ENCODE measurements around the gene TOB1.
"Not testable (repeated sequence)": the region's sequence is repeated elsewhere in the genome, so short reads cannot be mapped to it uniquely, and the experiment has no call there.

TOB1 gene

DNA sequence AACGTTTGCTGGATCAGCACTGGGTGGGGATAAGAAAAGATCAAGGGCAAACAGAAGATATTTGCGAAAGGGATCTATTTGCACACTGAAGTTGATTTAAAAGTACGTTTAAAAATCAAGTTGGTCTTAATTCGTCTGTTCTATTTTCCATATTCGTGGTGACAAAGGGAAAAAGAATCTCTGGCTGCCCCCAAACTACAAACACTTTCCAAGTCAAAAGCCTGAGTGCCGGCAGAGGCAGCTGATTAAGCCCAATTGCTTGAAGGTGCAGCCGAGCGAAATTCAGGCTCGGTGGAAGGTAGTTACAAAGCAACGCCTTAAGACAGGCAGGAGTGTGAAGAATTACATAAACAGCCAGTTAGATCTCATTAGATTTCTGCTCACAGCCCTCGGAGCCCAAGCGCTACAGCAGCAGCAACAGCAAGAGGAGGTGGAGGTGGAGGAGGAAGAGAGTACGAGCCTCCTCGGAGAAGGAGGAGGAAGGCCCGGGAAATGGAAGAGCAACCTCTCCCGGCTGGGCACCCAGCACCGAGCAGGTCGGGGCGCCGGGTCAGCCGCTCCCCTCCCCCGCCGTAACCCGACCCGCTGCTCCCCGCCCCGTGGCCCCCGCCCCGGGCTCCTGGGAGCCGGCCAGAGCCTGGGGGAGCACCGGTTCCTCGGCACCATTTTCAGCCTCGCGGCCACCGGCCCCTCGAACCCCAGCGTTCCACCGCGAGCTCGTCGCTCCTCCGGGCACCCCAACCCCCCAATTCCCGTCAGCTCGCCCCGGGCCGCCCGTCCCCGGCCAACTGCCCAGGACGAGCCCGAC is 890 bp downstream of the TOB1 start:
- peaks cover 35% of the 10 kb centered on the region for H3K4me1 ChIP-seq (ENCODE audit: control insufficient read depth, insufficient read depth, low read length)
- no peaks in the 10 kb centered on the region for H3K27me3 ChIP-seq (ENCODE audit: control insufficient read depth, insufficient read depth, low read length)
- H3K4me2 ChIP-seq (ENCODE audit: low read length): peak overlapping the region; percentile 93
- peak overlapping the region; percentile 98 for H3K4me3 ChIP-seq (ENCODE audit: low read length)
- H3K9ac ChIP-seq (ENCODE audit: low read depth, low read length): peak overlapping the region; percentile 96
- peaks cover 27% of the 10 kb centered on the region for H3K36me3 ChIP-seq (ENCODE audit: insufficient read depth, low read length)
- H3K9me3 ChIP-seq (replicated peaks; ENCODE audit: low read length): no peaks in the 10 kb centered on the region

GRCh38 chr17:50864747-50865059 is 1.5 kb downstream of the TOB1 start:
- peak overlapping the region; percentile 96 for H3K9ac ChIP-seq (ENCODE audit: low read depth, low read length)
- no peaks in the 10 kb centered on the region for H3K9me3 ChIP-seq (replicated peaks; ENCODE audit: low read length)
- no peaks in the 10 kb centered on the region for H3K27me3 ChIP-seq (ENCODE audit: control insufficient read depth, insufficient read depth, low read length)
- H3K4me2 ChIP-seq (ENCODE audit: low read length): peak overlapping the region; percentile 93
- peak overlapping the region; percentile 98 for H3K4me3 ChIP-seq (ENCODE audit: low read length)
- peaks cover 27% of the 10 kb centered on the region for H3K36me3 ChIP-seq (ENCODE audit: insufficient read depth, low read length)
- peaks cover 35% of the 10 kb centered on the region for H3K4me1 ChIP-seq (ENCODE audit: control insufficient read depth, insufficient read depth, low read length)

- Histone ChIP-seq H3K4me2 (ENCODE audit: low read length) (peak overlapping the region; percentile 93), H3K9ac (ENCODE audit: low read depth, low read length) (peak overlapping the region; percentile 96), H3K4me3 (ENCODE audit: low read length) (peak overlapping the region; percentile 98), H3K9me3 (replicated peaks; ENCODE audit: low read length) (no peaks in the 10 kb centered on the region), H3K27me3 (ENCODE audit: control insufficient read depth, insufficient read depth, low read length) (no peaks in the 10 kb centered on the region), H3K4me1 (ENCODE audit: control insufficient read depth, insufficient read depth, low read length) (peaks cover 35% of the 10 kb centered on the region), H3K36me3 (ENCODE audit: insufficient read depth, low read length) (peaks cover 27% of the 10 kb centered on the region)
Measured at GRCh38 chr17:50863931-50864330, 2.2 kb downstream of the TOB1 start.

GRCh38 chr17:50863221-50863843 is 2.8 kb downstream of the TOB1 start:
- H3K4me3 ChIP-seq (ENCODE audit: low read length): peak overlapping the region; percentile 98
- H3K9me3 ChIP-seq (replicated peaks; ENCODE audit: low read length): no peaks in the 10 kb centered on the region
- H3K27me3 ChIP-seq (ENCODE audit: control insufficient read depth, insufficient read depth, low read length): no peaks in the 10 kb centered on the region
- peaks cover 27% of the 10 kb centered on the region for H3K36me3 ChIP-seq (ENCODE audit: insufficient read depth, low read length)
- H3K9ac ChIP-seq (ENCODE audit: low read depth, low read length): peak overlapping the region; percentile 96
- H3K4me1 ChIP-seq (ENCODE audit: control insufficient read depth, insufficient read depth, low read length): peaks cover 34% of the 10 kb centered on the region
- H3K4me2 ChIP-seq (ENCODE audit: low read length): peak overlapping the region; percentile 93

DNA sequence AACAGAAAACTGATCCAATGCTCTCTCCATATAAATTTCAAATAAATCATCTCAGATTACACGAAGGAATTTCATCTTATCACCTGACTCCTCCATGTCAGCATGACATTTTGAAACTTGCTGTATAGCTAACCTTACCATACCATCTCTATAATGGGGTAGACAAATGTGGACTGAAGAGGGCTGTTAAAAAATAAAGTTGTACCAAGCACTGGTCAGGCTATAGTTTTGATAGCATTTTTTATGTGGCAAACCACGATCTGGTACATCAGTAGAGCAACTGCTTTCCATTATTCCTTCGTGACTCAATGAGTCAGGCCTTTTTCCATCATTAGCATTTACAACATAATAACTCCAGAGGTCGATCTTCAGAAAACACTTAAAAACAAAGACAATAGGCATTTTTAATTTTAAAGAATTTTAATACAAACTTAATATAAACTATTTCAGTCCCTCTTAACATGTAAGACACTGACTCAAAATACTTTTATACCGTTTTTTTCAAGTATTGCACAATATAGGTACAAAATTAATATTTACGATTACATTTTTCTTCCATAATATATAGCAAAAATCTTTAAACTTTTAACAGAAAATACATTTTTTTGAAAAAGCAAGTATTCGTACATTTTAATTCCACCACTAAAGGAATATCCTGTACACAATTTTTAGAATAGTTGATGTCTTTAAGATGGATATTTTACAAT is 4.2 kb downstream of the TOB1 start:
- peaks cover 27% of the 10 kb centered on the region for H3K36me3 ChIP-seq (ENCODE audit: insufficient read depth, low read length)

GRCh38 chr17:50861334-50861676 is 4.8 kb downstream of the TOB1 start:
- H3K4me2 ChIP-seq (ENCODE audit: low read length): no peak overlapping the region
- H3K27me3 ChIP-seq (ENCODE audit: control insufficient read depth, insufficient read depth, low read length): no peaks in the 10 kb centered on the region
- peaks cover 27% of the 10 kb centered on the region for H3K36me3 ChIP-seq (ENCODE audit: insufficient read depth, low read length)
- no peaks in the 10 kb centered on the region for H3K9me3 ChIP-seq (replicated peaks; ENCODE audit: low read length)
- no peak overlapping the region for H3K4me3 ChIP-seq (ENCODE audit: low read length)
- H3K4me1 ChIP-seq (ENCODE audit: control insufficient read depth, insufficient read depth, low read length): peaks cover 23% of the 10 kb centered on the region
- H3K9ac ChIP-seq (ENCODE audit: low read depth, low read length): no peak overlapping the region

More for the DNA sequence above, 4.2 kb downstream of the TOB1 start:
- Histone ChIP-seq H3K27me3 (ENCODE audit: control insufficient read depth, insufficient read depth, low read length) (no peaks in the 10 kb centered on the region), H3K9ac (ENCODE audit: low read depth, low read length) (no peak overlapping the region), H3K4me3 (ENCODE audit: low read length) (no peak overlapping the region), H3K9me3 (replicated peaks; ENCODE audit: low read length) (no peaks in the 10 kb centered on the region), H3K4me1 (ENCODE audit: control insufficient read depth, insufficient read depth, low read length) (peaks cover 24% of the 10 kb centered on the region), H3K4me2 (ENCODE audit: low read length) (no peak overlapping the region)

GRCh38 chr17:50859727-50860126 is 6.4 kb downstream of the TOB1 start:
- H3K9me3 ChIP-seq (replicated peaks; ENCODE audit: low read length): not testable (repeated sequence)
- peaks cover 23% of the 10 kb centered on the region for H3K4me1 ChIP-seq (ENCODE audit: control insufficient read depth, insufficient read depth, low read length)

DNA sequence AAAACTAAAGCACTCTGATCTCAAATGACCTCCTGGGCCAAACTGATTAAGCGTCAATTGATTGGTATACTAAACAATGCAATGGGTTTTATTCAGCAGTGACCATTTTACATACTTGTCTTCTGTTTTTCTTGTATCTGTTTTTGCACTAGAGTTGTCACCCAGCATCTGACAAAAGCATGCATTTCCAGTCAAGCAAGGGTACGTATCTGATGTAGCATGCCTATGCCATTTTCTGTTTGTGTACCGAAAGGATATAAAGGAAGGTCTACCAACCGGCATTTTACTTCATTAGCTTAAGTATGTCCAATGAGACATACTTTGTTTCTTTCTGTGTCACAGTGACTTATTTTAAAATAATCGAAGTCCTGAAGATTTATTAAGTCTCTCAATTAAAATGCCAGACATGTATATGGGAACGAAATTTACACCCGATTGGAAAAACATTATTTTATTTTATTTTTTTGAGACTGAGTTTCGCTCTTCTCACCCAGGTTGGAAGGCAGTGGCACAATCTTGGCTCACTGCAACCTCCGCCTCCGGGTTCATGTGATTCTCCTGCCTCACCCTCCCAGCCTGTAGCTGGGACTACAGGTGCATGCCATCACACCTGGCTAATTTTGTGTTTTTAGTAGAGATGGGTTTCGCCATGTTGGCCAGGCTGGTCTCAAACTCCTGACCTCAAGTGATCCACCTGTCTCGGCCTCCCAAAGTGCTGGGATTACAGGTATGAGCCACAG is 7.5 kb downstream of the TOB1 start:
- Histone ChIP-seq H3K4me1 (ENCODE audit: control insufficient read depth, insufficient read depth, low read length) (peaks cover 16% of the 10 kb centered on the region), H3K36me3 (ENCODE audit: insufficient read depth, low read length) (peaks cover 26% of the 10 kb centered on the region), H3K4me2 (ENCODE audit: low read length) (no peak overlapping the region), H3K9me3 (replicated peaks; ENCODE audit: low read length) (no peaks in the 10 kb centered on the region), H3K4me3 (ENCODE audit: low read length) (no peak overlapping the region), H3K9ac (ENCODE audit: low read depth, low read length) (no peak overlapping the region), H3K27me3 (ENCODE audit: control insufficient read depth, insufficient read depth, low read length) (peaks cover 3% of the 10 kb centered on the region)

More at GRCh38 chr17:50859727-50860126, 6.4 kb downstream of the TOB1 start:
- not testable (repeated sequence) for H3K27me3 ChIP-seq (ENCODE audit: control insufficient read depth, insufficient read depth, low read length); H3K4me3 ChIP-seq (ENCODE audit: low read length); H3K9ac ChIP-seq (ENCODE audit: low read depth, low read length); H3K4me2 ChIP-seq (ENCODE audit: low read length)
- H3K36me3 ChIP-seq (ENCODE audit: insufficient read depth, low read length): peaks cover 27% of the 10 kb centered on the region

- no peaks in the 10 kb centered on the region for H3K4me1 ChIP-seq (ENCODE audit: control insufficient read depth, insufficient read depth, low read length)
- H3K9me3 ChIP-seq (replicated peaks; ENCODE audit: low read length): no peaks in the 10 kb centered on the region
- no peak overlapping the region for H3K4me3 ChIP-seq (ENCODE audit: low read length)
- H3K4me2 ChIP-seq (ENCODE audit: low read length): no peak overlapping the region
- H3K36me3 ChIP-seq (ENCODE audit: insufficient read depth, low read length): peaks cover 5% of the 10 kb centered on the region
- peaks cover 6% of the 10 kb centered on the region for H3K27me3 ChIP-seq (ENCODE audit: control insufficient read depth, insufficient read depth, low read length)
- H3K9ac ChIP-seq (ENCODE audit: low read depth, low read length): no peak overlapping the region
Measured at GRCh38 chr17:50856431-50856830, 9.7 kb downstream of the TOB1 start.

DNA sequence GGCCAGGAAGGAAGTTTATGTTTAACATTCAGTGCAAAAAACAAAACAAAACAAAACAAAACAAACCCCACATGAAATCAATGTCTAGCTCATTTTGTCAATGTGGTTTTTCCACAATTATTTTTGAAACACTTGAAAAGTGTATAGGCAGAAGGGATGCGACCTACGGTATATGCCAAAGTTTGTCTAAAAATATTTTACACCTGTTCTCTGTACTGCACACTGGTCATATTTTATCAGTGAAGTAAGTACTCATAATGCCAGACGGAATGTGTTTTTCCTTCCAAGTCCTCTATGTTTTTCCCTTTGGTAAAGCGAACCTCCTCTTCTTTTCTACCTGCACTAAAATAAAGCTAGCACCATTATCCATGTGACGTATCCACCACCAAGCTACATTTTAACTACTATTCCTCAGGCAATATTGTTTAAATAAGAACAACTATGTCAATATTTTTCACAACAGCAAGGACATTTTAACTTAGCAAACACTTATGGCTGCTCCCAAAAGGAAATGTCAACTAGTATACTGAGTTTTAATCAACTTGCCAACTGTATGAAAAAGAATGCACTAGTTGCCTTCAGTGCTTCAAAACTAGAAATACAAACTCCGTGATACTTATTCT is 10.3 kb downstream of the TOB1 start:
- H3K36me3 ChIP-seq (ENCODE audit: insufficient read depth, low read length): peaks cover under 1% of the 10 kb centered on the region
- no peaks in the 10 kb centered on the region for H3K4me1 ChIP-seq (ENCODE audit: control insufficient read depth, insufficient read depth, low read length)
- H3K27me3 ChIP-seq (ENCODE audit: control insufficient read depth, insufficient read depth, low read length): peaks cover 6% of the 10 kb centered on the region
- no peak overlapping the region for H3K4me2 ChIP-seq (ENCODE audit: low read length)
- H3K4me3 ChIP-seq (ENCODE audit: low read length): no peak overlapping the region
- H3K9me3 ChIP-seq (replicated peaks; ENCODE audit: low read length): no peaks in the 10 kb centered on the region
- no peak overlapping the region for H3K9ac ChIP-seq (ENCODE audit: low read depth, low read length)

DNA sequence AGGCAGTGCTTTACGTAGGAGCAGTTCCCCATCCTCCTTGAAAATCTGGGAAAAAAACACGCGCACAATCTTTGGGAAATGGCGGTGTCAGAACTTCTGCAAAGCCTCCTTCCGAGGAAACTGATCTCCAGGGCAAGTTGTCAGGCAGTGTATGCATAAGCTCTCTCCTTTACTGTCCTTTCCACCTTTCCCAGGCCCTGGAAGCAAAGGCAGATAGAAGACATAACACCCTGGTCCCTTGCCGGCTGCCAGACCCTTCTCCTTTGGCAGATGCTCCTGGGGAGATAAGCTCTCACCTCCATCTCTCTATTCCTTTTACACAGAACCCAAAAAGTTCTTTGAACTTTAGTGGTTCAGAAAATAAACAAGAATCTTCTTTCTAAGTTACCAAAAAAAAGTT is 12.4 kb downstream of the TOB1 start:
- Histone ChIP-seq H3K4me2 (ENCODE audit: low read length) (no peak overlapping the region), H3K9ac (ENCODE audit: low read depth, low read length) (no peak overlapping the region), H3K27me3 (ENCODE audit: control insufficient read depth, insufficient read depth, low read length) (peaks cover 6% of the 10 kb centered on the region), H3K4me1 (ENCODE audit: control insufficient read depth, insufficient read depth, low read length) (no peaks in the 10 kb centered on the region), H3K4me3 (ENCODE audit: low read length) (no peak overlapping the region), H3K9me3 (replicated peaks; ENCODE audit: low read length) (no peaks in the 10 kb centered on the region), H3K36me3 (ENCODE audit: insufficient read depth, low read length) (no peaks in the 10 kb centered on the region)

All from skeletal muscle satellite cell (primary cell).